SK-N-SH (cell line): ENCODE data around the gene WBP1L. TPM values are rescaled to one million over a fixed set of nuclear protein-coding genes. Genes with fewer than 3 reads are reported as not detected.

ENCODE experiments used
- CTCF ChIA-PET: fragments of 300-600, 350-600 bp; formaldehyde crosslinking; extraction: SDS; loops from one replicate; lab custom pipeline; 2021; lab: Yijun Ruan, JAX
- POLR2A ChIA-PET: fragments of 350-600 bp; sonication (Branson Sonifier 250); formaldehyde crosslinking; extraction: SDS; loops from one replicate; lab custom pipeline; 2020; ENCODE audit warnings: antibody characterized with exemption, inconsistent platforms; lab: Yijun Ruan, JAX
- DNase-seq: peaks from one replicate; pipeline ENCODE4 v3.0.0; 2012
- H2AFZ ChIP-seq: fragments of 200-600 bp; sonication (generic); 2 replicates; pipeline ENCODE4 v1.8.1; 2016; ENCODE audit warnings: antibody characterized with exemption, mild to moderate bottlenecking, low read depth
- H3F3A ChIP-seq: fragments of 200-600 bp; sonication (generic); replicated peaks from 2 replicates; pipeline ENCODE3; 2016; ENCODE audit warnings: antibody characterized with exemption, mild to moderate bottlenecking; ENCODE audit not compliant: insufficient read depth
- H3K27ac ChIP-seq, 2 experiments: fragments of 200-500 bp in 1 of 2; fragments of 200-600 bp in 1 of 2; sonication (Bioruptor generic) in 1 of 2; sonication (generic), shearing (Covaris generic) in 1 of 2; 2 replicates each; pipeline versions ENCODE4 v1.5.1 to v1.6.1; 2014 to 2016; ENCODE audit warnings: low read depth in 2 of 2, inconsistent platforms in 1 of 2, low read length in 1 of 2, mild to moderate bottlenecking in 1 of 2, mixed read lengths in 1 of 2
- H3K27me3 ChIP-seq: fragments of 200-600 bp; sonication (generic), shearing (Covaris generic); 2 replicates; pipeline ENCODE4 v1.6.1; 2016; ENCODE audit warnings: mixed run types; ENCODE audit not compliant: insufficient read depth
- H3K36me3 ChIP-seq, 2 experiments: fragments of 200-500 bp in 1 of 2; fragments of 200-600 bp in 1 of 2; sonication (Bioruptor generic) in 1 of 2; sonication (generic) in 1 of 2; replicated peaks in 1 of 2; 2 replicates each; pipeline versions ENCODE3 to v1.5.1; 2014 to 2016; ENCODE audit warnings: low read length in 1 of 2, mild to moderate bottlenecking in 1 of 2; ENCODE audit not compliant: insufficient read depth in 2 of 2, control insufficient read depth in 1 of 2
- H3K4me1 ChIP-seq, 2 experiments: fragments of 200-500 bp in 1 of 2; fragments of 200-600 bp in 1 of 2; sonication (Bioruptor generic) in 1 of 2; sonication (generic), shearing (Covaris generic) in 1 of 2; 2 replicates each; pipeline versions ENCODE4 v1.5.1 to v1.6.1; 2014 to 2016; ENCODE audit warnings: low read depth in 1 of 2, low read length in 1 of 2, mixed run types in 1 of 2; ENCODE audit not compliant: insufficient read depth in 2 of 2, control insufficient read depth in 1 of 2
- H3K4me2 ChIP-seq: fragments of 200-600 bp; sonication (generic), shearing (Covaris generic); 2 replicates; pipeline ENCODE4 v1.6.1; 2017; ENCODE audit warnings: mixed run types
- H3K4me3 ChIP-seq, 2 experiments: fragments of 200-500 bp in 1 of 2; fragments of 200-600 bp in 1 of 2; sonication (Bioruptor generic) in 1 of 2; sonication (generic), shearing (Covaris generic) in 1 of 2; 2 replicates each; pipeline versions ENCODE4 v1.5.1 to v1.8.1; 2014 to 2016; ENCODE audit warnings: low read depth in 2 of 2, inconsistent platforms in 1 of 2, low read length in 1 of 2, mild to moderate bottlenecking in 1 of 2, mixed read lengths in 1 of 2, moderate library complexity in 1 of 2
- H3K79me2 ChIP-seq: fragments of 200-600 bp; sonication (generic); 2 replicates; pipeline ENCODE4 v1.8.1; 2017; ENCODE audit warnings: mild to moderate bottlenecking; ENCODE audit not compliant: insufficient read depth
- H3K9ac ChIP-seq: fragments of 200-600 bp; sonication (generic); 2 replicates; pipeline ENCODE4 v1.6.1; 2017; ENCODE audit warnings: mixed run types
- H3K9me2 ChIP-seq: fragments of 200-600 bp; sonication (generic); 2 replicates; pipeline ENCODE4 v1.6.1; 2017; ENCODE audit warnings: mixed run types
- H3K9me3 ChIP-seq: fragments of 200-600 bp; sonication (generic); 2 replicates; pipeline ENCODE4 v1.6.1; 2017; ENCODE audit warnings: mixed run types, mild to moderate bottlenecking, moderate library complexity
- H4K20me1 ChIP-seq: fragments of 200-600 bp; sonication (generic); 2 replicates; pipeline ENCODE4 v1.6.1; 2017; ENCODE audit warnings: mild to moderate bottlenecking, mixed run types; ENCODE audit not compliant: insufficient read depth
- CHD2 ChIP-seq: fragments of 150-350 bp; IDR thresholded peaks from 2 replicates; pipeline ENCODE4 v1.6.1; 2018; ENCODE audit warnings: low read length; ENCODE audit not compliant: partially characterized antibody
- FOSL2 ChIP-seq: IDR thresholded peaks from 2 replicates; pipeline ENCODE4 v1.4.0; 2012; ENCODE audit warnings: low read depth, mild to moderate bottlenecking, moderate library complexity, borderline replicate concordance
- FOXM1 ChIP-seq: IDR thresholded peaks from 2 replicates; pipeline ENCODE4 v1.4.0; 2012; ENCODE audit warnings: low read depth, mild to moderate bottlenecking
- MXI1 ChIP-seq: IDR thresholded peaks from 2 replicates; pipeline ENCODE4 v1.6.1; 2012; ENCODE audit warnings: mild to moderate bottlenecking, low read depth, low read length, improper control_type of control experiment
- NRF1 ChIP-seq: IDR thresholded peaks from 2 replicates; pipeline ENCODE4 v1.6.1; 2012; ENCODE audit warnings: low read depth, mild to moderate bottlenecking, low read length
- REST ChIP-seq: IDR thresholded peaks from 2 replicates; pipeline ENCODE4 v1.6.1; 2012; ENCODE audit warnings: mild to moderate bottlenecking, low read depth, low read length, moderate library complexity
- RXRA ChIP-seq: IDR thresholded peaks from 2 replicates; pipeline ENCODE4 v1.4.0; 2012; ENCODE audit warnings: low read depth, mild to moderate bottlenecking, borderline replicate concordance
- SMC3 ChIP-seq: IDR thresholded peaks from 2 replicates; pipeline ENCODE4 v1.6.1; 2012; ENCODE audit warnings: low read depth, low read length, improper control_type of control experiment
- TAF1 ChIP-seq: IDR thresholded peaks from 2 replicates; pipeline ENCODE4 v1.6.1; 2012; ENCODE audit warnings: low read depth, mild to moderate bottlenecking, low read length, moderate library complexity, borderline replicate concordance
- TCF12 ChIP-seq: IDR thresholded peaks from 2 replicates; pipeline ENCODE4 v1.4.0; 2012
- TEAD4 ChIP-seq: IDR thresholded peaks from 2 replicates; pipeline ENCODE4 v1.4.0; 2012; ENCODE audit warnings: mild to moderate bottlenecking, borderline replicate concordance; ENCODE audit not compliant: insufficient read depth
- YY1 ChIP-seq: IDR thresholded peaks from 2 replicates; pipeline ENCODE4 v1.4.0; 2012; ENCODE audit warnings: low read depth, mild to moderate bottlenecking
- WGBS: methylation state at CpG from one replicate; pipeline ENCODE4 v1.1.6; 2017; ENCODE audit warnings: low lambda C conversion rate; 5-methylcytosine and 5-hydroxymethylcytosine counted together
- polyA plus RNA-seq, 3 experiments: library from polyadenylated mRNA; depleted of rRNA; stranded (reverse); fragments of >200 nt; gene quantifications; 2 replicates each; pipeline ENCODE4 v1.2.3, GENCODE V29; 2012
- TF ChIP-seq, protein P1 (sequence below): IDR thresholded peaks from 2 replicates; pipeline ENCODE4; 2012
- TF ChIP-seq, protein P2 (sequence below): fragments of 150-350 bp; IDR thresholded peaks from 2 replicates; pipeline ENCODE4 v1.6.1; 2016; ENCODE audit warnings: mild to moderate bottlenecking, low read depth, low read length
- TF ChIP-seq, protein P3 (sequence below): fragments of 150-350 bp; IDR thresholded peaks from 2 replicates; pipeline ENCODE4 v1.6.1; 2017; ENCODE audit warnings: antibody characterized with exemption, low read length, low read depth, borderline replicate concordance

The WBP1L gene
- polyA plus RNA-seq, 1 of the 3 experiments (the other 2 are of a cell fraction), result 22.8 TPM

DNA sequence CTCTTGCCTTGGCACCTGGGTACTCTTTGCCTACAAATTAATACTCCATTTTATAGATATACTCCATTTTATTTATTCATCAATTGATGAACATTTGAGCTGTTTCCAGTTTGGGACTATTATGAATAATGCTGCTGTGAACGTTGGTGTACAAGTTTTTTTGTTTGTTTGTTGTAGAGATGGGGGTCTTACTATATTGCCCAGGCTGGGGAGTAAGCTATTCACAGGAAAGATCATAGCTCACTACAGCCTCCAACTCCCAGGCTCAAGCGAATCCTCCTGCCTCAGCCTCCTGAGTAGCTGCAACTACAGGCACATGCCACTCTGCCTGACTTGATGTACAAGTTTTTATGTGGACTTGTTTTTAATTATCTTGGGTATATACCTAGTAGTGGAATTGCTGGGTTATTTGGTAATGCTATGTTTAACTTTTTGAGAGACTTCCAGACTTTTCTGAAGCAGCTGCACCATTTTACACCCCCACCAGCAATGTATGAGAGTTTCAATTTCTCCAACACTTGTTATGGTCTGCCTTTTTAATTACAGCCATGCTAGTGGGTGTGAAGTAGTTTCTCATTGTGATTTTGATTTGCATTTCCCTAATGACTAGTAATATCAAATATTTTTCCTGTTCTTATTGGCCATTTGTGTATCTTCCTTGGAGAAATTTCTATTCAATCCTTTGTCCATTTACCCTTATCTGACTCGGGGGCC lies 15.9 kb downstream of the WBP1L start:
- H3K36me3 ChIP-seq, result no peaks in the 10 kb centered on the region
- H3K27me3 ChIP-seq, result no peaks in the 10 kb centered on the region
- peaks cover 63% of the 10 kb centered on the region for H3K79me2 ChIP-seq
- peaks cover 4 to 8% of the 10 kb centered on the region in 2 experiments; a peak in 2 of 4 replicates for H3K4me1 ChIP-seq
- POLR2A ChIA-PET, result no interaction called here
- H4K20me1 ChIP-seq, result peaks cover 7% of the 10 kb centered on the region; the same call in 1 of the 2 replicates
- no peak overlapping the region for H3K4me2 ChIP-seq
- no peaks in the 10 kb centered on the region for H3K9me2 ChIP-seq
- TF ChIP-seq, protein P1, sequence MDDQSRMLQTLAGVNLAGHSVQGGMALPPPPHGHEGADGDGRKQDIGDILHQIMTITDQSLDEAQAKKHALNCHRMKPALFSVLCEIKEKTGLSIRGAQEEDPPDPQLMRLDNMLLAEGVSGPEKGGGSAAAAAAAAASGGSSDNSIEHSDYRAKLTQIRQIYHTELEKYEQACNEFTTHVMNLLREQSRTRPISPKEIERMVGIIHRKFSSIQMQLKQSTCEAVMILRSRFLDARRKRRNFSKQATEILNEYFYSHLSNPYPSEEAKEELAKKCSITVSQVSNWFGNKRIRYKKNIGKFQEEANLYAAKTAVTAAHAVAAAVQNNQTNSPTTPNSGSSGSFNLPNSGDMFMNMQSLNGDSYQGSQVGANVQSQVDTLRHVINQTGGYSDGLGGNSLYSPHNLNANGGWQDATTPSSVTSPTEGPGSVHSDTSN, result no peak
- TF ChIP-seq TCF12 (no peak), RXRA (no peak), TAF1 (no peak), FOSL2 (no peak), REST (no peak), YY1 (no peak), TEAD4 (no peak), MXI1 (no peak), SMC3 (no peak), CHD2 (no peak), FOXM1 (no peak), NRF1 (no peak)
- TF ChIP-seq, protein P2, sequence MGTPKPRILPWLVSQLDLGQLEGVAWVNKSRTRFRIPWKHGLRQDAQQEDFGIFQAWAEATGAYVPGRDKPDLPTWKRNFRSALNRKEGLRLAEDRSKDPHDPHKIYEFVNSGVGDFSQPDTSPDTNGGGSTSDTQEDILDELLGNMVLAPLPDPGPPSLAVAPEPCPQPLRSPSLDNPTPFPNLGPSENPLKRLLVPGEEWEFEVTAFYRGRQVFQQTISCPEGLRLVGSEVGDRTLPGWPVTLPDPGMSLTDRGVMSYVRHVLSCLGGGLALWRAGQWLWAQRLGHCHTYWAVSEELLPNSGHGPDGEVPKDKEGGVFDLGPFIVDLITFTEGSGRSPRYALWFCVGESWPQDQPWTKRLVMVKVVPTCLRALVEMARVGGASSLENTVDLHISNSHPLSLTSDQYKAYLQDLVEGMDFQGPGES, result no peak
- TF ChIP-seq, protein P3, sequence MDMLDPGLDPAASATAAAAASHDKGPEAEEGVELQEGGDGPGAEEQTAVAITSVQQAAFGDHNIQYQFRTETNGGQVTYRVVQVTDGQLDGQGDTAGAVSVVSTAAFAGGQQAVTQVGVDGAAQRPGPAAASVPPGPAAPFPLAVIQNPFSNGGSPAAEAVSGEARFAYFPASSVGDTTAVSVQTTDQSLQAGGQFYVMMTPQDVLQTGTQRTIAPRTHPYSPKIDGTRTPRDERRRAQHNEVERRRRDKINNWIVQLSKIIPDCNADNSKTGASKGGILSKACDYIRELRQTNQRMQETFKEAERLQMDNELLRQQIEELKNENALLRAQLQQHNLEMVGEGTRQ, result no peak
- no peak for DNase-seq
- H2AFZ ChIP-seq, result no peak overlapping the region
- no peak overlapping the region for H3K4me3 ChIP-seq
- no peak overlapping the region for H3K27ac ChIP-seq
- WGBS, result 69% methylated on average over 3 of the region's 3 CpGs
- no peak overlapping the region for H3K9ac ChIP-seq
- peaks cover 3% of the 10 kb centered on the region for H3F3A ChIP-seq
- H3K9me3 ChIP-seq, result no peaks in the 10 kb centered on the region
- CTCF ChIA-PET, result no interaction called here
